ENCODE measurements around the gene SEC14L1. TPM values are rescaled to one million over a fixed set of nuclear protein-coding genes. Genes with fewer than 3 reads are reported as not detected.
"Not testable (repeated sequence)": the region's sequence is repeated elsewhere in the genome, so short reads cannot be mapped to it uniquely, and the experiment has no call there.

SEC14L1 gene
- total and polyA plus RNA-seq, 2 donors from 2014 or later = 49.2 to 157 TPM

- peaks cover 0 to 2% (median 0%) of the 10 kb centered on the region in 3 donors for H3K9me3 ChIP-seq (ENCODE audit: control insufficient read depth in 2 of 3, insufficient read depth in 1 of 3, low read length in 3 of 3)
- no peaks in the 10 kb centered on the region for H3K36me3 ChIP-seq (ENCODE audit: control insufficient read depth in 2 of 3, insufficient read depth in 3 of 3, low read length in 3 of 3)
- no peak overlapping the region for H3K27ac ChIP-seq (ENCODE audit: low read depth in 2 of 2, low read length in 2 of 2)
- FAIRE-seq (no peak), DNase-seq (no peak)
- intact Hi-C loops (cut with DNase I) = loop anchor here (5.0 kb wide), 1 partner anchor 160 kb away; no protein-coding TSS in a partner anchor
- peak overlapping the region in 1 of 3 donors; percentile 46 for H3K4me3 ChIP-seq (ENCODE audit: low read length in 3 of 3)
- H3K4me1 ChIP-seq (ENCODE audit: control insufficient read depth in 2 of 3, insufficient read depth in 2 of 3, low read depth in 1 of 3, low read length in 3 of 3) = peaks cover 0 to 8% (median 1%) of the 10 kb centered on the region in 3 donors
- no peak overlapping the region for H3K9ac ChIP-seq (ENCODE audit: low read length in 3 of 3)
- TF ChIP-seq, protein P1, sequence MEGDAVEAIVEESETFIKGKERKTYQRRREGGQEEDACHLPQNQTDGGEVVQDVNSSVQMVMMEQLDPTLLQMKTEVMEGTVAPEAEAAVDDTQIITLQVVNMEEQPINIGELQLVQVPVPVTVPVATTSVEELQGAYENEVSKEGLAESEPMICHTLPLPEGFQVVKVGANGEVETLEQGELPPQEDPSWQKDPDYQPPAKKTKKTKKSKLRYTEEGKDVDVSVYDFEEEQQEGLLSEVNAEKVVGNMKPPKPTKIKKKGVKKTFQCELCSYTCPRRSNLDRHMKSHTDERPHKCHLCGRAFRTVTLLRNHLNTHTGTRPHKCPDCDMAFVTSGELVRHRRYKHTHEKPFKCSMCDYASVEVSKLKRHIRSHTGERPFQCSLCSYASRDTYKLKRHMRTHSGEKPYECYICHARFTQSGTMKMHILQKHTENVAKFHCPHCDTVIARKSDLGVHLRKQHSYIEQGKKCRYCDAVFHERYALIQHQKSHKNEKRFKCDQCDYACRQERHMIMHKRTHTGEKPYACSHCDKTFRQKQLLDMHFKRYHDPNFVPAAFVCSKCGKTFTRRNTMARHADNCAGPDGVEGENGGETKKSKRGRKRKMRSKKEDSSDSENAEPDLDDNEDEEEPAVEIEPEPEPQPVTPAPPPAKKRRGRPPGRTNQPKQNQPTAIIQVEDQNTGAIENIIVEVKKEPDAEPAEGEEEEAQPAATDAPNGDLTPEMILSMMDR (IDR thresholded peaks at IDR 0.05; ENCODE audit: borderline replicate concordance, extremely low read depth, insufficient read depth) = no peak
- H3K27me3 ChIP-seq (ENCODE audit: control insufficient read depth, insufficient read depth, low read length) = no peaks in the 10 kb centered on the region
Measured at GRCh38 chr17:77247609-77248008, 106.8 kb downstream of the SEC14L1 start.

DNA sequence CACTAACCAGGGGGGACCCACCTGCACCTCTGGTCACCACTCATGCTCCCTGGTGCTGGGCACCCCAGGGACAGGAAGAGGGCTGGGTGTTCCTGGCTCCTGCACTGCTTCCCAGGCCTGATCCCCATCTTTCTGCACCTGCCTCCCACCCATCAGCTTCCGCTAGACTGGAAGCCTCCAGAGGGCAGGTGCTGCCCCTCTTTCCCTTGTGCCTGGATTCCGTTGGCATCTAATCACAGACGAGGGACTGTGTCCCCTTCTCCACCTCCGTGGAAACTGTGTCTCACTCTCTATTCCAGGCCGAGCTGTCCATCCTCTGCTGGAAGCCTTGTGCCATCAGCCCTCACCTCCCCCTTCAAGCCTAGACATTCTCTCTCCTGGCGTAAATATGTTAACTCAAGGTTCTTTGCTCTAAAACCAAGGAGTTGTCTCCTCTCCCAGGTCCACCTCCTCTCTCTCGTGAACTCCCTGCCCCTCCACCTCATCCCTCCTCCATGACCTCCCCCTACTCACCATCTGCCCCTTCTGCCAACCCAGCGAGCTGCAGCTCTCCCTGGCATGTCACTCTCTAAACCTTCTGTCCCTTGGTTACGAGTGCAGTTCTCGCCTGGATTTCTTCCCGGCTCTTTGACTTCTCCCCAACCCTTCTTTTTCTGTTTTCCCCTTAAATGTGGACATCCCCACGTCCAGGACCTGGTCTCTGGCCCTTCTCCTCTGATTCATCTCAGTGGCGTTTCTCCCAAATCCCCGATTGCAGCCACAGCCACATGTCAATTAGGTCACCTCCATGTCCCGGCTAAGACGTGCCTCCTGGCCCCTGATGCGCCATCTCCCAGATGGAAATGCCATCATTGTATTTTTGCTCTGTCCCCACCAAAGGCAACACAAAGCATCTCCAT is 107.7 kb downstream of the SEC14L1 start:
- no peak overlapping the region for H3K27ac ChIP-seq (ENCODE audit: low read depth in 2 of 2, low read length in 2 of 2)
- H3K36me3 ChIP-seq (ENCODE audit: control insufficient read depth in 2 of 3, insufficient read depth in 3 of 3, low read length in 3 of 3) = no peaks in the 10 kb centered on the region
- H3K4me3 ChIP-seq (ENCODE audit: low read length in 3 of 3) = no peak overlapping the region
- DNase-seq (peak in 1 of 5 donors; percentile 47), FAIRE-seq (no peak)
- peaks cover 0 to 2% (median 0%) of the 10 kb centered on the region in 3 donors for H3K9me3 ChIP-seq (ENCODE audit: control insufficient read depth in 2 of 3, insufficient read depth in 1 of 3, low read length in 3 of 3)
- no peaks in the 10 kb centered on the region for H3K27me3 ChIP-seq (ENCODE audit: control insufficient read depth, insufficient read depth, low read length)
- intact Hi-C loops (cut with DNase I) = loop anchor here (5.0 kb wide), 1 partner anchor 161 kb away; no protein-coding TSS in a partner anchor
- no peak overlapping the region for H3K9ac ChIP-seq (ENCODE audit: low read length in 3 of 3)
- TF ChIP-seq, protein P1 (IDR thresholded peaks at IDR 0.05; ENCODE audit: borderline replicate concordance, extremely low read depth, insufficient read depth) = no peak
- peaks cover 0 to 8% (median 0%) of the 10 kb centered on the region in 3 donors for H3K4me1 ChIP-seq (ENCODE audit: control insufficient read depth in 2 of 3, insufficient read depth in 2 of 3, low read depth in 1 of 3, low read length in 3 of 3)

DNA sequence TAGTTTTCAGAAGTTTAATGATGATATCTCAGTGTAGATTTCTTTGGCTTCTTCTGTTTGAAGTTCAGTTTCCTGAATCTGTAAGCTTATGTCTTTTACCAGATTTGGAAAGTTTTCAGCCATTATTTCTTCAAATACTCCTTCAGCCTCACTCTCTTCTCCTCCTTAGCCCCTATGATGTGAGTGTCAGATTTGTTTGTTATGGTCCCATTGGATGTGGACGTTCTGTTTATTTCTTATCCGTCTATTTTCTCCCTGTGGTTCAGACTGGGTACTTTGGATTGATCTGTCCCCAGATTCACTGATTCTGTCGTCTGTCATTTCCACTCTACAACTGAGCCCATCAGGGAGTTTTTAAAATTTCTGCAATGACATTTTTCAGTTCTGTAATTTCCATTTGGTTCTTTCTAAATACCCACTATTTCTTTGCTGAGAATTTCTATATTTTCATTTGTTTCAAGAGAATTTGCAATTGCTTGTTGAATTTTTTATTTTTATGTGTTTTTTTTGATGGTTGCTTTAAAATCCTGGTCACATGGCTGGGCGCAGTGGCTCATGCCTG is 110.9 kb downstream of the SEC14L1 start:
- DNase-seq (no peak), FAIRE-seq (no peak)
- H3K4me3 ChIP-seq (ENCODE audit: low read length in 3 of 3) = no peak overlapping the region
- peaks cover 0 to 13% (median 0%) of the 10 kb centered on the region in 3 donors for H3K4me1 ChIP-seq (ENCODE audit: control insufficient read depth in 2 of 3, insufficient read depth in 2 of 3, low read depth in 1 of 3, low read length in 3 of 3)
- intact Hi-C loops (cut with DNase I) = no loop called here
- TF ChIP-seq, protein P1 (IDR thresholded peaks at IDR 0.05; ENCODE audit: borderline replicate concordance, extremely low read depth, insufficient read depth) = no peak
- H3K9me3 ChIP-seq (ENCODE audit: control insufficient read depth in 2 of 3, insufficient read depth in 1 of 3, low read length in 3 of 3) = no peaks in the 10 kb centered on the region
- no peak overlapping the region for H3K27ac ChIP-seq (ENCODE audit: low read depth in 2 of 2, low read length in 2 of 2)
- no peaks in the 10 kb centered on the region for H3K36me3 ChIP-seq (ENCODE audit: control insufficient read depth in 2 of 3, insufficient read depth in 3 of 3, low read length in 3 of 3)
- H3K9ac ChIP-seq (ENCODE audit: low read length in 3 of 3) = no peak overlapping the region
- no peaks in the 10 kb centered on the region for H3K27me3 ChIP-seq (ENCODE audit: control insufficient read depth, insufficient read depth, low read length)

GRCh38 chr17:77252306-77252705 is 111.5 kb downstream of the SEC14L1 start:
- H3K4me3 ChIP-seq (ENCODE audit: low read length in 3 of 3); H3K9me3 ChIP-seq (ENCODE audit: control insufficient read depth in 2 of 3, insufficient read depth in 1 of 3, low read length in 3 of 3); H3K36me3 ChIP-seq (ENCODE audit: control insufficient read depth in 2 of 3, insufficient read depth in 3 of 3, low read length in 3 of 3); H3K27ac ChIP-seq (ENCODE audit: low read depth in 2 of 2, low read length in 2 of 2); H3K9ac ChIP-seq (ENCODE audit: low read length in 3 of 3); DNase-seq; intact Hi-C loops (cut with DNase I); H3K4me1 ChIP-seq (ENCODE audit: control insufficient read depth in 2 of 3, insufficient read depth in 2 of 3, low read depth in 1 of 3, low read length in 3 of 3); FAIRE-seq; H3K27me3 ChIP-seq (ENCODE audit: control insufficient read depth, insufficient read depth, low read length): not testable (repeated sequence)

All from kidney (tissue), 14 donors.